SK-N-DZ (cell line): ENCODE measurements around the gene CCDC148. TPM values are rescaled to one million over a fixed set of nuclear protein-coding genes. Genes with fewer than 3 reads are reported as not detected.

ENCODE experiments used
- DNase-seq: peaks from one replicate; pipeline ENCODE4 v3.0.0-alpha.2; 2015; ENCODE audit warnings: low spot score
- polyA plus RNA-seq, 2 experiments: library from polyadenylated mRNA; depleted of rRNA; stranded (reverse); fragments of >200 nt; gene quantifications; 2 replicates each; pipeline ENCODE4 v1.2.3, GENCODE V29; 2014

The CCDC148 gene
- 0.58 and 0.73 TPM in 2 replicates for polyA plus RNA-seq (2014; cell fraction: cytosol; rRNA removed)
- polyA plus RNA-seq (2014; cell fraction: nucleus; rRNA removed): 0.47 TPM in 1 of 2 replicates, not detected in the other

GRCh38 chr2:158456309-158457066, at the start of gene CCDC148, which contains the start of gene PKP4:
Gene CCDC148 (minus strand): TSS chr2:158456753. CDS start chr2:158456439, 314 bp downstream.
Gene PKP4 (plus strand): TSS chr2:158456952. CDS start chr2:158533185, 76,233 bp downstream.
- peak; percentile 94 for DNase-seq

- no peak for DNase-seq
Observed at GRCh38 chr2:158505448-158505934, 48.9 kb upstream of the CCDC148 start.

GRCh38 chr2:158504088-158504487, 47.5 kb upstream of the CCDC148 start:
- no peak for DNase-seq

- no peak for DNase-seq
Observed at GRCh38 chr2:158502974-158503373, 46.4 kb upstream of the CCDC148 start.

- DNase-seq: no peak
Observed at GRCh38 chr2:158501301-158501700, 44.7 kb upstream of the CCDC148 start.

GRCh38 chr2:158500333-158500732, 43.8 kb upstream of the CCDC148 start:
- DNase-seq: no peak

GRCh38 chr2:158499383-158499782, 42.8 kb upstream of the CCDC148 start:
- DNase-seq: no peak

GRCh38 chr2:158498749-158499136, 42.2 kb upstream of the CCDC148 start:
- no peak for DNase-seq

- no peak for DNase-seq
Observed at GRCh38 chr2:158498043-158498748, 41.6 kb upstream of the CCDC148 start.

GRCh38 chr2:158497486-158497885, 40.9 kb upstream of the CCDC148 start:
- DNase-seq: no peak

GRCh38 chr2:158496986-158497385, 40.4 kb upstream of the CCDC148 start:
- DNase-seq: no peak

GRCh38 chr2:158495175-158495574, 38.6 kb upstream of the CCDC148 start:
- DNase-seq: no peak

- DNase-seq: no peak
Observed at GRCh38 chr2:158493458-158493857, 36.9 kb upstream of the CCDC148 start.

GRCh38 chr2:158491072-158491471, 34.5 kb upstream of the CCDC148 start:
- DNase-seq: no peak

GRCh38 chr2:158489366-158490112, 33.0 kb upstream of the CCDC148 start:
- no peak for DNase-seq

- DNase-seq: no peak
Observed at GRCh38 chr2:158488442-158489216, 32.1 kb upstream of the CCDC148 start.

GRCh38 chr2:158487419-158487818, 30.9 kb upstream of the CCDC148 start:
- DNase-seq: no peak

GRCh38 chr2:158486970-158487325, 30.4 kb upstream of the CCDC148 start:
- no peak for DNase-seq

- no peak for DNase-seq
Observed at GRCh38 chr2:158486150-158486969, 29.8 kb upstream of the CCDC148 start.

GRCh38 chr2:158484892-158485556, 28.5 kb upstream of the CCDC148 start:
- no peak for DNase-seq
